Neural progenitor cell (in vitro differentiated cells): ENCODE results near the gene HNF1B. TPM values are rescaled to one million over a fixed set of nuclear protein-coding genes. Genes with fewer than 3 reads are reported as not detected.

Experiments used
- DNase-seq: peaks from one replicate; pipeline ENCODE4 v3.0.0-alpha.2; 2016; ENCODE audit warnings: low spot score
- H2AFZ ChIP-seq: fragments of 200-600 bp; sonication (generic); replicated peaks from 2 replicates; pipeline ENCODE4 v1.6.1; 2016; ENCODE audit warnings: antibody characterized with exemption
- H3F3A ChIP-seq: fragments of 200-600 bp; sonication (generic); 2 replicates; pipeline ENCODE4 v1.6.1; 2016; ENCODE audit warnings: antibody characterized with exemption, low read depth
- H3K27ac ChIP-seq: fragments of 200-600 bp; sonication (generic); 2 replicates; pipeline ENCODE4 v1.5.1; 2016; ENCODE audit warnings: mild to moderate bottlenecking
- H3K27me3 ChIP-seq: fragments of 200-600 bp; sonication (generic); 2 replicates; pipeline ENCODE4 v1.6.1; 2016; ENCODE audit warnings: mild to moderate bottlenecking, moderate library complexity
- H3K36me3 ChIP-seq: fragments of 200-600 bp; sonication (generic); 2 replicates; pipeline ENCODE4 v1.5.1; 2016
- H3K4me1 ChIP-seq: fragments of 200-600 bp; sonication (generic); 2 replicates; pipeline ENCODE4 v1.6.1; 2016; ENCODE audit warnings: mixed run types
- H3K4me2 ChIP-seq: fragments of 200-600 bp; sonication (generic); 2 replicates; pipeline ENCODE4 v1.6.1; 2016
- H3K4me3 ChIP-seq: fragments of 200-600 bp; sonication (generic); 2 replicates; pipeline ENCODE4 v1.5.1; 2016
- H3K79me2 ChIP-seq: fragments of 200-600 bp; sonication (generic); 2 replicates; pipeline ENCODE4 v1.6.1; 2016; ENCODE audit warnings: low read depth
- H3K9ac ChIP-seq: fragments of 200-600 bp; sonication (generic); 2 replicates; pipeline ENCODE4 v1.6.1; 2016
- H3K9me3 ChIP-seq: fragments of 200-600 bp; sonication (generic); 2 replicates; pipeline ENCODE4 v1.5.1; 2016; ENCODE audit warnings: low read depth
- H4K20me1 ChIP-seq: fragments of 200-600 bp; sonication (generic); 2 replicates; pipeline ENCODE4 v1.6.1; 2016; ENCODE audit warnings: low read depth
- H3K27ac Mint-ChIP-seq: 3 replicates; pipeline ENCODE4 v1.8.0; 2021; ENCODE audit warnings: mixed read lengths
- H3K27me3 Mint-ChIP-seq: 2 replicates; pipeline ENCODE4 v1.8.0; 2022; ENCODE audit warnings: low read depth, mild to moderate bottlenecking, inconsistent platforms, moderate library complexity, mixed read lengths; ENCODE audit not compliant: insufficient read depth
- H3K36me3 Mint-ChIP-seq: 3 replicates; pipeline ENCODE4 v1.8.0; 2021; ENCODE audit warnings: mixed read lengths
- H3K4me1 Mint-ChIP-seq: 3 replicates; pipeline ENCODE4 v1.8.0; 2021; ENCODE audit warnings: mixed read lengths
- H3K4me3 Mint-ChIP-seq: 3 replicates; pipeline ENCODE4 v1.8.0; 2021; ENCODE audit warnings: mild to moderate bottlenecking, moderate library complexity, mixed read lengths
- H3K9me3 Mint-ChIP-seq: 3 replicates; pipeline ENCODE4 v1.8.0; 2020; ENCODE audit warnings: mixed read lengths
- CTCF ChIP-seq: fragments of 200-600 bp; sonication (generic); IDR thresholded peaks from 2 replicates; pipeline ENCODE4 v1.5.1; 2017; ENCODE audit warnings: antibody characterized with exemption, mild to moderate bottlenecking
- EZH2 ChIP-seq: fragments of 200-600 bp; sonication (generic); IDR thresholded peaks from 2 replicates; pipeline ENCODE4 v1.6.1; 2017; ENCODE audit warnings: antibody characterized with exemption, mild to moderate bottlenecking, moderate library complexity
- EZH2phosphoT487 ChIP-seq: fragments of 200-600 bp; sonication (generic); IDR thresholded peaks from 2 replicates; pipeline ENCODE4 v1.6.1; 2017; ENCODE audit warnings: antibody characterized with exemption
- total RNA-seq: library from RNA; depleted of rRNA; stranded (reverse); fragments of >200 nt; gene quantifications from 2 replicates; pipeline ENCODE4 v1.2.3, GENCODE V29; 2015; ENCODE audit warnings: low replicate concordance

Gene HNF1B
- total RNA-seq, 1 donor from 2014 or later, result not detected

GRCh38 chr17:37766971-37767370, 22.1 kb upstream of the HNF1B start:
- no peak overlapping the region for H2AFZ ChIP-seq
- Mint-ChIP-seq H3K4me3 (no peak overlapping the region), H3K9me3 (peaks cover 6% of the 10 kb centered on the region), H3K27me3 (peaks cover 2% of the 10 kb centered on the region), H3K4me1 (no peaks in the 10 kb centered on the region), H3K36me3 (no peaks in the 10 kb centered on the region), H3K27ac (no peak overlapping the region)
- H3K4me1 ChIP-seq, result peaks cover 6% of the 10 kb centered on the region
- H3K4me3 ChIP-seq, result no peak overlapping the region
- H3K9ac ChIP-seq, result no peak overlapping the region
- no peaks in the 10 kb centered on the region for H4K20me1 ChIP-seq
- no peaks in the 10 kb centered on the region for H3F3A ChIP-seq
- no peaks in the 10 kb centered on the region for H3K79me2 ChIP-seq
- no peak overlapping the region for H3K4me2 ChIP-seq
- no peaks in the 10 kb centered on the region for H3K27me3 ChIP-seq
- no peak for TF ChIP-seq EZH2phosphoT487
- TF ChIP-seq EZH2, result no peak
- no peak for TF ChIP-seq CTCF
- DNase-seq, result no peak
- H3K36me3 ChIP-seq, result no peaks in the 10 kb centered on the region
- H3K27ac ChIP-seq, result no peak overlapping the region
- no peaks in the 10 kb centered on the region for H3K9me3 ChIP-seq

GRCh38 chr17:37764383-37764782, 19.5 kb upstream of the HNF1B start:
- DNase-seq, result no peak
- H3K27ac Mint-ChIP-seq, result no peak overlapping the region
- no peaks in the 10 kb centered on the region for H3F3A ChIP-seq
- peaks cover 2% of the 10 kb centered on the region for H3K27me3 Mint-ChIP-seq
- H3K27me3 ChIP-seq, result peaks cover 4% of the 10 kb centered on the region
- no peaks in the 10 kb centered on the region for H3K9me3 ChIP-seq
- no peaks in the 10 kb centered on the region for H3K4me1 Mint-ChIP-seq
- H4K20me1 ChIP-seq, result no peaks in the 10 kb centered on the region
- H3K9ac ChIP-seq, result no peak overlapping the region
- peaks cover 3% of the 10 kb centered on the region for H3K9me3 Mint-ChIP-seq
- no peaks in the 10 kb centered on the region for H3K36me3 ChIP-seq
- no peak overlapping the region for H3K4me3 ChIP-seq
- H3K36me3 Mint-ChIP-seq, result no peaks in the 10 kb centered on the region
- H3K4me3 Mint-ChIP-seq, result no peak overlapping the region
- no peak overlapping the region for H2AFZ ChIP-seq
- H3K27ac ChIP-seq, result no peak overlapping the region
- peaks cover 6% of the 10 kb centered on the region for H3K4me1 ChIP-seq
- no peak overlapping the region for H3K4me2 ChIP-seq
- TF ChIP-seq EZH2 (no peak), CTCF (no peak), EZH2phosphoT487 (no peak)
- H3K79me2 ChIP-seq, result no peaks in the 10 kb centered on the region

GRCh38 chr17:37762666-37763065, 17.8 kb upstream of the HNF1B start:
- no peak overlapping the region for H3K9ac ChIP-seq
- no peaks in the 10 kb centered on the region for H3K9me3 ChIP-seq
- H2AFZ ChIP-seq, result no peak overlapping the region
- H3K4me3 Mint-ChIP-seq, result no peak overlapping the region
- H3K4me2 ChIP-seq, result no peak overlapping the region
- no peaks in the 10 kb centered on the region for H3K79me2 ChIP-seq
- peaks cover 4% of the 10 kb centered on the region for H3K27me3 ChIP-seq
- no peaks in the 10 kb centered on the region for H3K36me3 ChIP-seq
- no peak for TF ChIP-seq EZH2
- TF ChIP-seq CTCF, result no peak
- TF ChIP-seq EZH2phosphoT487, result no peak
- no peaks in the 10 kb centered on the region for H3K9me3 Mint-ChIP-seq
- no peak overlapping the region for H3K27ac Mint-ChIP-seq
- no peaks in the 10 kb centered on the region for H4K20me1 ChIP-seq
- peaks cover 6% of the 10 kb centered on the region for H3K4me1 ChIP-seq
- no peak overlapping the region for H3K27ac ChIP-seq
- H3K4me3 ChIP-seq, result no peak overlapping the region
- H3K4me1 Mint-ChIP-seq, result no peaks in the 10 kb centered on the region
- no peak for DNase-seq
- H3F3A ChIP-seq, result no peaks in the 10 kb centered on the region
- H3K27me3 Mint-ChIP-seq, result peaks cover 2% of the 10 kb centered on the region
- H3K36me3 Mint-ChIP-seq, result no peaks in the 10 kb centered on the region
